HEK293 (cell line): ENCODE results near the gene S100A3.
A peak's percentile ranks its signal among the peaks of the same experiment; 100 is the strongest.

ENCODE experiments used
- GLIS1 ChIP-seq: fragments of 450-650 bp; formaldehyde crosslinking; IDR thresholded peaks from 2 replicates; pipeline ENCODE4 v1.5.1; 2016; ENCODE audit warnings: missing biosample characterization, missing genetic modification characterization
- HIC1 ChIP-seq: fragments of 450-650 bp; formaldehyde crosslinking; IDR thresholded peaks from 2 replicates; pipeline ENCODE4 v1.5.1; 2016; ENCODE audit warnings: missing biosample characterization, missing genetic modification characterization
- HOXD13 ChIP-seq: sonication (generic); formaldehyde crosslinking; IDR thresholded peaks from 2 replicates; pipeline ENCODE4 v1.8.0; 2022; ENCODE audit warnings: missing genetic modification reagents, borderline replicate concordance
- KLF1 ChIP-seq: fragments of 450-650 bp; formaldehyde crosslinking; IDR thresholded peaks from 2 replicates; pipeline ENCODE4 v1.5.1; 2016; ENCODE audit warnings: missing biosample characterization, missing genetic modification characterization
- PRDM1 ChIP-seq: fragments of 450-650 bp; formaldehyde crosslinking; IDR thresholded peaks from 2 replicates; pipeline ENCODE4; 2016; ENCODE audit warnings: missing biosample characterization, missing genetic modification characterization
- RBAK ChIP-seq: fragments of 450-650 bp; formaldehyde crosslinking; IDR thresholded peaks from 2 replicates; pipeline ENCODE4 v1.5.1; 2016; ENCODE audit warnings: missing biosample characterization, missing genetic modification characterization
- SALL2 ChIP-seq: fragments of 450-650 bp; formaldehyde crosslinking; IDR thresholded peaks from 2 replicates; pipeline ENCODE4 v1.5.0; 2017; ENCODE audit warnings: missing biosample characterization, mild to moderate bottlenecking, missing genetic modification characterization, borderline replicate concordance
- ZBTB11 ChIP-seq: fragments of 450-650 bp; formaldehyde crosslinking; conservative IDR thresholded peaks from 2 replicates; pipeline ENCODE4 v1.5.1; 2016; ENCODE audit warnings: low read depth, missing biosample characterization, missing genetic modification characterization
- ZBTB21 ChIP-seq: fragments of 450-650 bp; formaldehyde crosslinking; IDR thresholded peaks from 2 replicates; pipeline ENCODE4 v1.5.1; 2017; ENCODE audit warnings: missing biosample characterization, missing genetic modification characterization
- ZIC2 ChIP-seq: fragments of 450-650 bp; formaldehyde crosslinking; IDR thresholded peaks from 2 replicates; pipeline ENCODE4 v1.5.1; 2016; ENCODE audit warnings: missing biosample characterization, missing genetic modification characterization
- ZNF146 ChIP-seq: fragments of 450-650 bp; formaldehyde crosslinking; IDR thresholded peaks from 2 replicates; pipeline ENCODE4 v1.5.1; 2016; ENCODE audit warnings: missing biosample characterization, missing genetic modification characterization
- ZNF292 ChIP-seq: fragments of 450-650 bp; formaldehyde crosslinking; IDR thresholded peaks from 2 replicates; pipeline ENCODE4 v1.5.1; 2016; ENCODE audit warnings: low read depth, missing biosample characterization, missing genetic modification characterization, borderline replicate concordance
- ZNF311 ChIP-seq: fragments of 450-650 bp; formaldehyde crosslinking; IDR thresholded peaks from 2 replicates; pipeline ENCODE4 v1.5.1; 2017; ENCODE audit warnings: missing biosample characterization, missing genetic modification characterization, borderline replicate concordance
- ZNF354C ChIP-seq: fragments of 450-650 bp; formaldehyde crosslinking; IDR thresholded peaks from 2 replicates; pipeline ENCODE4 v1.5.1; 2016; ENCODE audit warnings: missing biosample characterization, missing genetic modification characterization, low read depth, borderline replicate concordance
- ZNF37A ChIP-seq: fragments of 450-650 bp; IDR thresholded peaks from 2 replicates; pipeline ENCODE4 v1.5.1; 2018; ENCODE audit warnings: missing biosample characterization, missing genetic modification characterization
- ZNF558 ChIP-seq: fragments of 450-650 bp; formaldehyde crosslinking; IDR thresholded peaks from 2 replicates; pipeline ENCODE4 v1.5.1; 2016; ENCODE audit warnings: missing biosample characterization, missing genetic modification characterization
- ZNF76 ChIP-seq: fragments of 450-650 bp; formaldehyde crosslinking; IDR thresholded peaks from 2 replicates; pipeline ENCODE4; 2016; ENCODE audit warnings: low read depth, missing biosample characterization, missing genetic modification characterization, borderline replicate concordance
- TF ChIP-seq, protein P1 (sequence below): fragments of 450-650 bp; formaldehyde crosslinking; IDR thresholded peaks from 2 replicates; pipeline ENCODE4 v1.5.1; 2017; ENCODE audit warnings: missing biosample characterization, missing genetic modification characterization

The S100A3 gene

GRCh38 chr1:153541641-153542590 is 7.1 kb downstream of the S100A3 start (continued):
- TF ChIP-seq ZBTB11 (tag by site-specific recombination) = no peak
- TF ChIP-seq, protein P1, sequence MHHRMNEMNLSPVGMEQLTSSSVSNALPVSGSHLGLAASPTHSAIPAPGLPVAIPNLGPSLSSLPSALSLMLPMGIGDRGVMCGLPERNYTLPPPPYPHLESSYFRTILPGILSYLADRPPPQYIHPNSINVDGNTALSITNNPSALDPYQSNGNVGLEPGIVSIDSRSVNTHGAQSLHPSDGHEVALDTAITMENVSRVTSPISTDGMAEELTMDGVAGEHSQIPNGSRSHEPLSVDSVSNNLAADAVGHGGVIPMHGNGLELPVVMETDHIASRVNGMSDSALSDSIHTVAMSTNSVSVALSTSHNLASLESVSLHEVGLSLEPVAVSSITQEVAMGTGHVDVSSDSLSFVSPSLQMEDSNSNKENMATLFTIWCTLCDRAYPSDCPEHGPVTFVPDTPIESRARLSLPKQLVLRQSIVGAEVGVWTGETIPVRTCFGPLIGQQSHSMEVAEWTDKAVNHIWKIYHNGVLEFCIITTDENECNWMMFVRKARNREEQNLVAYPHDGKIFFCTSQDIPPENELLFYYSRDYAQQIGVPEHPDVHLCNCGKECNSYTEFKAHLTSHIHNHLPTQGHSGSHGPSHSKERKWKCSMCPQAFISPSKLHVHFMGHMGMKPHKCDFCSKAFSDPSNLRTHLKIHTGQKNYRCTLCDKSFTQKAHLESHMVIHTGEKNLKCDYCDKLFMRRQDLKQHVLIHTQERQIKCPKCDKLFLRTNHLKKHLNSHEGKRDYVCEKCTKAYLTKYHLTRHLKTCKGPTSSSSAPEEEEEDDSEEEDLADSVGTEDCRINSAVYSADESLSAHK = no peak
- TF ChIP-seq KLF1 (tag by site-specific recombination) = peak; percentile 85
- no peak for TF ChIP-seq RBAK
- no peak for TF ChIP-seq ZNF146
- TF ChIP-seq HIC1 (tag by site-specific recombination) = no peak
- no peak for TF ChIP-seq PRDM1 (tag by site-specific recombination)
- TF ChIP-seq ZNF311 = no peak
- peak; percentile 90 for TF ChIP-seq GLIS1 (tag by site-specific recombination)
- no peak for TF ChIP-seq ZNF292 (tag by site-specific recombination)
- 0 out of 2 replicates have a peak, but pooled peaks have one; percentile 39 for TF ChIP-seq ZIC2
- TF ChIP-seq ZNF37A = no peak
- no peak for TF ChIP-seq SALL2
- TF ChIP-seq ZNF558 = no peak
- no peak for TF ChIP-seq ZNF76
- no peak for TF ChIP-seq HOXD13
- no peak for TF ChIP-seq ZBTB21 (tag by site-specific recombination)
- TF ChIP-seq ZNF354C = no peak
